Astrocyte (in vitro differentiated cells and primary cell): Measurements from ENCODE around the gene NDUFAB1.

Experiments used
- EZH2 ChIP-seq: IDR thresholded peaks from 2 replicates; pipeline ENCODE4 v1.6.1; 2012; ENCODE audit warnings: mild to moderate bottlenecking, low read length, inconsistent platforms; ENCODE audit not compliant: insufficient read depth
- TF ChIP-seq, protein P1 (sequence below): IDR thresholded peaks from 2 replicates; pipeline ENCODE4 v1.5.1; 2011; ENCODE audit warnings: low read depth, mild to moderate bottlenecking, inconsistent platforms, low read length, moderate library complexity; ENCODE audit not compliant: insufficient read depth

GRCh38 chr16:23570992-23571632, 25.0 kb downstream of the NDUFAB1 start:
- TF ChIP-seq, protein P1, sequence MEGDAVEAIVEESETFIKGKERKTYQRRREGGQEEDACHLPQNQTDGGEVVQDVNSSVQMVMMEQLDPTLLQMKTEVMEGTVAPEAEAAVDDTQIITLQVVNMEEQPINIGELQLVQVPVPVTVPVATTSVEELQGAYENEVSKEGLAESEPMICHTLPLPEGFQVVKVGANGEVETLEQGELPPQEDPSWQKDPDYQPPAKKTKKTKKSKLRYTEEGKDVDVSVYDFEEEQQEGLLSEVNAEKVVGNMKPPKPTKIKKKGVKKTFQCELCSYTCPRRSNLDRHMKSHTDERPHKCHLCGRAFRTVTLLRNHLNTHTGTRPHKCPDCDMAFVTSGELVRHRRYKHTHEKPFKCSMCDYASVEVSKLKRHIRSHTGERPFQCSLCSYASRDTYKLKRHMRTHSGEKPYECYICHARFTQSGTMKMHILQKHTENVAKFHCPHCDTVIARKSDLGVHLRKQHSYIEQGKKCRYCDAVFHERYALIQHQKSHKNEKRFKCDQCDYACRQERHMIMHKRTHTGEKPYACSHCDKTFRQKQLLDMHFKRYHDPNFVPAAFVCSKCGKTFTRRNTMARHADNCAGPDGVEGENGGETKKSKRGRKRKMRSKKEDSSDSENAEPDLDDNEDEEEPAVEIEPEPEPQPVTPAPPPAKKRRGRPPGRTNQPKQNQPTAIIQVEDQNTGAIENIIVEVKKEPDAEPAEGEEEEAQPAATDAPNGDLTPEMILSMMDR = no peak
- no peak for TF ChIP-seq EZH2
